NCI-H1048 (cell line): ENCODE measurements around the gene CDHR2.

Source experiments
- DNase-seq: peaks from one replicate; lab custom pipeline; 2025; lab: John Stamatoyannopoulos, UW

CDHR2 gene

GRCh38 chr5:176640616-176641015 is 91.5 kb downstream of the CDHR2 start:
- no peak for DNase-seq

DNA sequence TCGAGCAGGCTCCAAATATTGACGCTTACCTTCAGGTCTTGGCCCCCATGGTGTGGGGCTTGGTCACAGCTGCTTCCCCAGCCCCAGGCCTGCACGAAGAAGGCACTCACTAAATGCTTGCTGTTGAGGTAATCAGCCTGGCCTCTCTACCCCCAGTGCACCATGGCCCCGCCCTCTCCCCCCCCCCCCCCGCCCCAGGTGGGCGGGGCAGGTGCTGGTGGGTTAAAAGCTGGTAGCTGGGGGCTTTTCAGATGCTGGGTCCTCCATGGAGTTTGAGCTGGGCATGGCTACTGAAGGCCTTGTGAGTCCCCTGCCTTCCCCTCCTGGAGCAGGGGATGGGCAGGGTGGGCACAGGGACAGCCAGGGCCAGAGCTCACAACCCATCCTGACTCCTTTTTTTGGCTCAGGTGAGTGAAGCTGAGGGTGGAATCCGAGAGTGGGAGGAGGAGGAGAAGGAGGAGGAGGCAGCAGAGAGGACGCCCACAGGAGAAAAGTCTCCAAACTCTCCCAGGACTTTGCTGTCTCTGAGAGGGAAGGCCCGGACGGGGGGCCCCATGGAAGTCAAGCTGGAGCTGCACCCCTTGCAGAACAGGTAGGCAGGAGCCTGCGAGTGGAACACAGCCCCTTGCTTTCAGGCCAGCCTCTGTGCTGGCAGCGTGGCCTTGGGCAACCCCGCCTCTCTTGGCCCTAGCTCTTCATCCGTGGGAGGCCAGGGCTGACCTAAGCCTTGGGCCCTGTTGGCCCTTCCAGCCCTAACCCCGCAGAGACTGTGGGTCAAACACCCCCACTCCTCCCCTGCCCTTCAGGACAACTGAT is 93.7 kb downstream of the CDHR2 start:
- DNase-seq: no peak

GRCh38 chr5:176643491-176644219 is 94.5 kb downstream of the CDHR2 start:
- no peak for DNase-seq

- no peak for DNase-seq
Measured at GRCh38 chr5:176644294-176644693, 95.2 kb downstream of the CDHR2 start.

DNA sequence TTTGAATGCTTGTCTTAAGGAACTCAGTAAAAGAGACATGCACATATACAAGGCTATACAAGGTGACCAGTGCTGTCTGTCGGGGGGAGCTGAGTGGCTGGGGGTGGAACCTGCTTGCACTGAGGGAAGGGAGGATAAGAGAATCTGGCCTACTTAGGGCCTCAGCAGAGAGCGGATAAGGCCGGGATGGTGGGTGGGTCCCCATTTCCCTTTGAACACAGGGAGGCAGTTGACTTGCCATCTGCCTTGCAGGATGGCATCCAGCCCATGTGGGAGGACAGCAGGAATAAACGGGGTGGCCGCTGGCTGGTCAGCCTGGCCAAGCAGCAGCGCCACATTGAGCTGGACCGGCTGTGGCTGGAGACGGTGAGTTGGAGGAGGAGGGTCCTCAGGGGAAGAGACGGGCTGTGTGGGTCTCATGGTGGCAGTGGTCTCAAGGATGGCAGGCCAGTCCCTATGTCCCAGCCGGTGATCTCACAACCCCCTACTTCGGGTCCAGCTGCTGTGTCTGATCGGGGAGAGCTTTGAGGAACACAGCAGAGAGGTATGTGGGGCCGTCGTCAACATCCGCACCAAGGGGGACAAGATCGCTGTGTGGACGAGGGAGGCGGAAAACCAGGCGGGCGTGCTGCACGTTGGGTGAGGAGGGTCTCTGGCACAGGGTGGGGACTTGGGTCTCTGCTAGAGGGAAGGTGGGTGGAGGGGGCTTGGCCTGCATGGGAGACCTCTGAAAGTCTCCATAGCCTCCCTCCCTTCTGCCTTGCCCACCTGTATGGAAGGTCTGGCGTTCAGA is 95.9 kb downstream of the CDHR2 start:
- DNase-seq: no peak
